ENCODE data around the gene NT5C3B.

DNA sequence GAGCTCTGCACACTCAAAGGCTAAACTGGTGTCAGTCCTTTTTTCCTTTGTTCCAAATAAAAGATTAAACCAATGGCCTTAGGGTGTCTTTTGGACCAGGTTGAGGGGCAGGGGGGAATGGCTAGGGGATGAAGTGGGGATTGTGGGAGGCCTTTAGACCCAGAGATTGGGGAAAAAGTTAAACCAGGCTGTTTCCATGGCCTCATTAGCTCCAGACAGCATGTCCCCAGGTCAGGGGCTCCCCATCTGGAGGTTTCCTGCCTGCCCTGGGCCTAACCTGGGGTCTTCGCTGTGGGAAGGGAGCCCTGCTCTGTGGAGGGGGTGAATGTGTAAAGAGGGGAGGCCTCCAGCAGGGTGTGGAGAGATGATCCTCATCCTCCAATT is 12.9 kb downstream of the NT5C3B start:
- TF ChIP-seq, protein P1, sequence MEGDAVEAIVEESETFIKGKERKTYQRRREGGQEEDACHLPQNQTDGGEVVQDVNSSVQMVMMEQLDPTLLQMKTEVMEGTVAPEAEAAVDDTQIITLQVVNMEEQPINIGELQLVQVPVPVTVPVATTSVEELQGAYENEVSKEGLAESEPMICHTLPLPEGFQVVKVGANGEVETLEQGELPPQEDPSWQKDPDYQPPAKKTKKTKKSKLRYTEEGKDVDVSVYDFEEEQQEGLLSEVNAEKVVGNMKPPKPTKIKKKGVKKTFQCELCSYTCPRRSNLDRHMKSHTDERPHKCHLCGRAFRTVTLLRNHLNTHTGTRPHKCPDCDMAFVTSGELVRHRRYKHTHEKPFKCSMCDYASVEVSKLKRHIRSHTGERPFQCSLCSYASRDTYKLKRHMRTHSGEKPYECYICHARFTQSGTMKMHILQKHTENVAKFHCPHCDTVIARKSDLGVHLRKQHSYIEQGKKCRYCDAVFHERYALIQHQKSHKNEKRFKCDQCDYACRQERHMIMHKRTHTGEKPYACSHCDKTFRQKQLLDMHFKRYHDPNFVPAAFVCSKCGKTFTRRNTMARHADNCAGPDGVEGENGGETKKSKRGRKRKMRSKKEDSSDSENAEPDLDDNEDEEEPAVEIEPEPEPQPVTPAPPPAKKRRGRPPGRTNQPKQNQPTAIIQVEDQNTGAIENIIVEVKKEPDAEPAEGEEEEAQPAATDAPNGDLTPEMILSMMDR (IDR thresholded peaks at IDR 0.05): no peak
- TF ChIP-seq POLR2A (IDR thresholded peaks at IDR 0.05): no peak
